Endothelial cell of umbilical vein (primary cell): ENCODE measurements around the gene MOK. TPM values are rescaled to one million over a fixed set of nuclear protein-coding genes. Genes with fewer than 3 reads are reported as not detected.

Source experiments
- BruUV-seq: library from RNA; stranded (reverse); fragments of 400-500 nt; replicated peaks from 2 replicates; lab custom pipeline; 2021; lab: Mats Ljungman, UMichigan
- CTCF ChIA-PET: fragments of 300-600, 350-600 bp; sonication (Branson Sonifier 250); formaldehyde crosslinking; loops from one replicate; lab custom pipeline; 2021; ENCODE audit warnings: antibody characterized with exemption, inconsistent platforms; lab: Charles Lee
- POLR2A ChIA-PET: fragments of 300-600, 350-600 bp; sonication (Branson Sonifier 250); formaldehyde crosslinking; loops from one replicate; lab custom pipeline; 2021; ENCODE audit warnings: antibody characterized with exemption, inconsistent platforms; lab: Charles Lee
- DNase-seq: peaks from one replicate; pipeline ENCODE4 v3.0.0-alpha.2; 2011; ENCODE audit warnings: low read depth, low spot score
- FAIRE-seq: peaks from 2 replicates; lab custom pipeline; 2011; peaks lifted over from hg19 to GRCh38; lab: Jason Lieb, UNC
- H2AFZ ChIP-seq: 2 replicates; pipeline ENCODE4 v1.6.0; 2012; ENCODE audit warnings: low read depth, low read length, control low read depth, inconsistent platforms
- H3K27ac ChIP-seq: 2 replicates; pipeline ENCODE4 v1.5.1; 2011; ENCODE audit warnings: low read depth, mild to moderate bottlenecking, control low read depth, low read length, moderate library complexity; ENCODE audit not compliant: insufficient read depth
- H3K27me3 ChIP-seq, 2 experiments: 2 replicates each; pipeline versions ENCODE4 v1.6.0 to v1.6.1; 2011; ENCODE audit warnings: low read length in 2 of 2, mixed read lengths in 1 of 2; ENCODE audit not compliant: control insufficient read depth in 2 of 2, insufficient read depth in 2 of 2
- H3K36me3 ChIP-seq, 2 experiments: 2 replicates in 1 of 2; 3 replicates in 1 of 2; pipeline ENCODE4 v1.5.1; 2011; ENCODE audit warnings: low read length in 2 of 2, mild to moderate bottlenecking in 1 of 2, moderate library complexity in 1 of 2; ENCODE audit not compliant: control insufficient read depth in 2 of 2, insufficient read depth in 2 of 2; ENCODE audit errors: extremely low read depth in 1 of 2
- H3K4me1 ChIP-seq: 3 replicates; pipeline ENCODE4 v1.5.1; 2011; ENCODE audit warnings: mild to moderate bottlenecking, low read length; ENCODE audit not compliant: control insufficient read depth, insufficient read depth; ENCODE audit errors: extremely low read depth
- H3K4me2 ChIP-seq: 2 replicates; pipeline ENCODE4 v1.6.1; 2011; ENCODE audit warnings: low read length, control low read depth, mixed read lengths; ENCODE audit not compliant: insufficient read depth
- H3K4me3 ChIP-seq, 3 experiments: fragments of 200-600 bp in 1 of 3; sonication (generic), shearing (Covaris generic) in 1 of 3; replicated peaks in 1 of 3; 2 replicates each; pipeline ENCODE4 v1.5.1; 2011 to 2016; ENCODE audit warnings: control low read depth in 3 of 3, low read length in 3 of 3, mild to moderate bottlenecking in 2 of 3, inconsistent platforms in 1 of 3, low read depth in 1 of 3, moderate library complexity in 1 of 3; ENCODE audit not compliant: insufficient read depth in 1 of 3
- H3K79me2 ChIP-seq: 2 replicates; pipeline ENCODE4 v1.6.0; 2012; ENCODE audit warnings: low read length, inconsistent platforms; ENCODE audit not compliant: control insufficient read depth, insufficient read depth
- H3K9ac ChIP-seq: replicated peaks from 2 replicates; pipeline ENCODE3; 2011; ENCODE audit warnings: low read length, control low read depth; ENCODE audit not compliant: insufficient read depth; ENCODE audit errors: extremely low read depth
- H3K9me1 ChIP-seq: replicated peaks from 3 replicates; pipeline ENCODE4 v1.6.0; 2011; ENCODE audit warnings: mild to moderate bottlenecking, low read length; ENCODE audit not compliant: control insufficient read depth, insufficient read depth; ENCODE audit errors: extremely low read depth
- H3K9me3 ChIP-seq: replicated peaks from 2 replicates; pipeline ENCODE4 v1.5.1; 2012; ENCODE audit warnings: low read length, inconsistent platforms; ENCODE audit not compliant: control insufficient read depth, insufficient read depth
- H4K20me1 ChIP-seq: replicated peaks from 2 replicates; pipeline ENCODE3; 2011; ENCODE audit warnings: mild to moderate bottlenecking, low read length; ENCODE audit not compliant: control insufficient read depth, insufficient read depth; ENCODE audit errors: extremely low read depth
- EZH2 ChIP-seq: IDR thresholded peaks from 2 replicates; pipeline ENCODE4 v1.6.1; 2012; ENCODE audit warnings: borderline replicate concordance, low read depth, mild to moderate bottlenecking, moderate library complexity, low read length, inconsistent platforms; ENCODE audit not compliant: severe bottlenecking
- FOS ChIP-seq: IDR thresholded peaks from 2 replicates; pipeline ENCODE4 v1.6.1; 2011; ENCODE audit warnings: mild to moderate bottlenecking, low read length, moderate library complexity, borderline replicate concordance; ENCODE audit not compliant: insufficient read depth
- GATA2 ChIP-seq: IDR thresholded peaks from 2 replicates; pipeline ENCODE4 v1.7.0; 2011; ENCODE audit warnings: low read depth, mild to moderate bottlenecking, moderate library complexity, mixed read lengths, low read length; ENCODE audit not compliant: insufficient read length, insufficient read depth
- JUN ChIP-seq: IDR thresholded peaks from 2 replicates; pipeline ENCODE4 v1.6.1; 2011; ENCODE audit warnings: borderline replicate concordance, low read depth; ENCODE audit not compliant: insufficient read length, insufficient read depth
- MAX ChIP-seq: IDR thresholded peaks from 2 replicates; pipeline ENCODE4 v1.6.1; 2011; ENCODE audit not compliant: insufficient read depth, insufficient read length
- MYC ChIP-seq: IDR thresholded peaks from one replicate; pipeline ENCODE4 v1.6.1; 2011; ENCODE audit warnings: mild to moderate bottlenecking, low read depth, low read length
- POLR2A ChIP-seq: IDR thresholded peaks from 2 replicates; pipeline ENCODE4 v1.6.1; 2012; ENCODE audit warnings: low read depth, mild to moderate bottlenecking, control low read depth, low read length
- POLR2AphosphoS5 ChIP-seq: IDR thresholded peaks from 2 replicates; pipeline ENCODE4 v1.6.1; 2012; ENCODE audit warnings: low read depth, mild to moderate bottlenecking, control low read depth, low read length, moderate library complexity; ENCODE audit not compliant: insufficient read depth
- dilution Hi-C: fragments of 300-500 bp; cut with MboI; formaldehyde crosslinking; loops from one replicate; pipeline ENCODE4 v1.15.0; 2019; ENCODE audit warnings: low sequenced_read_pairs; ENCODE audit not compliant: extremely low pct_ligation_motif_present
- intact Hi-C: fragments of 100-400 bp; cut with micrococcal nuclease; formaldehyde crosslinking; loops from one replicate; pipeline ENCODE4 v1.10.0; 2022
- polyA plus RNA-seq, 4 experiments: library from polyadenylated mRNA; depleted of rRNA in 3 of 4; stranded (reverse) in 3 of 4; unstranded in 1 of 4; fragments of >200 nt; gene quantifications; 2 replicates each; pipeline versions ENCODE4 v1.2.1 to v1.2.3, GENCODE V29; 2011 to 2012; ENCODE audit warnings: missing spikeins in 1 of 4
- total RNA-seq: library from RNA; stranded (reverse); gene quantifications from 2 replicates; pipeline ENCODE4 v1.2.3, GENCODE V29; 2021
- TF ChIP-seq, protein P1 (sequence below), 2 donors: IDR thresholded peaks; 1 replicate in 1 of 2; 2 replicates in 1 of 2; pipeline ENCODE4 v1.5.1; 2011; ENCODE audit warnings: low read length in 2 of 2, mild to moderate bottlenecking in 2 of 2, moderate library complexity in 2 of 2, control low read depth in 1 of 2, inconsistent platforms in 1 of 2, low read depth in 1 of 2; ENCODE audit not compliant: insufficient read depth in 1 of 2; ENCODE audit errors: extremely low read depth in 1 of 2

The MOK gene
- total and polyA plus RNA-seq, 2 donors (not counting 3 experiments of a cell fraction or from before 2014, with no cell fraction given) = 6.1 to 8.6 TPM

DNA sequence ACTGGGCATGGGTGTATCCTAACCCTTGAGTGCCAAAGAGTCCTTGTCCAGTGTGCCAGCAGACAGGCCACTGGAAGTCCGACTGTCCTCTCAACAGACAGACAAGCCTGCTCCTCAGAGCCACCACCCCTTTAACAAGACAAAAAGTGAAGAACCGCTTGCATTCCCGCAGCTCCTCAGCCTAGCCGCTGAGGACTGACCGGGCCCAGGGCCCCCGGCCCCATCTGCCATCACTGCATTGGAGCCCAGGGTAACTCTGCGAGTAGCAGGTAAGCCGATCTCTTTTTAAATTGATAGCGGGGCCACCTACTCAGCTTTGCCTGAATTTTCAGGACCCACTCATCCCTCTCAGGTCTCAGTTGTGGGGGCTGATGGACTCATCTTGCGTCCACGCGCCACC lies 68.9 kb downstream of the MOK start:
- BruUV-seq = no TSS peak
- dilution Hi-C loops = no loop called here

More for the DNA sequence above, 68.9 kb downstream of the MOK start:
- intact Hi-C loops = loop anchor here (10.0 kb wide), 1 partner anchor 279 kb away; no protein-coding TSS in a partner anchor
- Histone ChIP-seq H3K4me3 (no peak overlapping the region), H3K9me1 (no peaks in the 10 kb centered on the region), H3K9me3 (no peaks in the 10 kb centered on the region), H3K4me2 (no peak overlapping the region), H3K4me1 (peaks cover 3% of the 10 kb centered on the region), H3K27ac (no peak overlapping the region), H4K20me1 (no peaks in the 10 kb centered on the region), H2AFZ (no peak overlapping the region), H3K9ac (no peak overlapping the region), H3K27me3 (no peaks in the 10 kb centered on the region), H3K36me3 (no peaks in the 10 kb centered on the region), H3K79me2 (no peaks in the 10 kb centered on the region)
- POLR2A ChIA-PET = no interaction called here
- CTCF ChIA-PET = interaction anchor here (0.8 to 4.1 kb wide), 5 partner anchors 9 to 78 kb away, joined by 3 to 32 read pairs (median 3); no protein-coding TSS in a partner anchor
- DNase-seq = no peak
- no peak for FAIRE-seq
- TF ChIP-seq, protein P1, sequence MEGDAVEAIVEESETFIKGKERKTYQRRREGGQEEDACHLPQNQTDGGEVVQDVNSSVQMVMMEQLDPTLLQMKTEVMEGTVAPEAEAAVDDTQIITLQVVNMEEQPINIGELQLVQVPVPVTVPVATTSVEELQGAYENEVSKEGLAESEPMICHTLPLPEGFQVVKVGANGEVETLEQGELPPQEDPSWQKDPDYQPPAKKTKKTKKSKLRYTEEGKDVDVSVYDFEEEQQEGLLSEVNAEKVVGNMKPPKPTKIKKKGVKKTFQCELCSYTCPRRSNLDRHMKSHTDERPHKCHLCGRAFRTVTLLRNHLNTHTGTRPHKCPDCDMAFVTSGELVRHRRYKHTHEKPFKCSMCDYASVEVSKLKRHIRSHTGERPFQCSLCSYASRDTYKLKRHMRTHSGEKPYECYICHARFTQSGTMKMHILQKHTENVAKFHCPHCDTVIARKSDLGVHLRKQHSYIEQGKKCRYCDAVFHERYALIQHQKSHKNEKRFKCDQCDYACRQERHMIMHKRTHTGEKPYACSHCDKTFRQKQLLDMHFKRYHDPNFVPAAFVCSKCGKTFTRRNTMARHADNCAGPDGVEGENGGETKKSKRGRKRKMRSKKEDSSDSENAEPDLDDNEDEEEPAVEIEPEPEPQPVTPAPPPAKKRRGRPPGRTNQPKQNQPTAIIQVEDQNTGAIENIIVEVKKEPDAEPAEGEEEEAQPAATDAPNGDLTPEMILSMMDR (IDR thresholded peaks at IDR 0.05; ENCODE audit: extremely low read depth in 1 of 2, insufficient read depth in 1 of 2, low read depth in 1 of 2, low read length in 2 of 2) = no peak
- no peak for TF ChIP-seq EZH2
- TF ChIP-seq FOS = no peak
- TF ChIP-seq JUN = no peak
- no peak for TF ChIP-seq POLR2A
- no peak for TF ChIP-seq POLR2AphosphoS5
- TF ChIP-seq MAX = no peak
- TF ChIP-seq GATA2 = no peak
- TF ChIP-seq MYC = no peak
